Measurements from ENCODE around the gene VCAN.

DNA sequence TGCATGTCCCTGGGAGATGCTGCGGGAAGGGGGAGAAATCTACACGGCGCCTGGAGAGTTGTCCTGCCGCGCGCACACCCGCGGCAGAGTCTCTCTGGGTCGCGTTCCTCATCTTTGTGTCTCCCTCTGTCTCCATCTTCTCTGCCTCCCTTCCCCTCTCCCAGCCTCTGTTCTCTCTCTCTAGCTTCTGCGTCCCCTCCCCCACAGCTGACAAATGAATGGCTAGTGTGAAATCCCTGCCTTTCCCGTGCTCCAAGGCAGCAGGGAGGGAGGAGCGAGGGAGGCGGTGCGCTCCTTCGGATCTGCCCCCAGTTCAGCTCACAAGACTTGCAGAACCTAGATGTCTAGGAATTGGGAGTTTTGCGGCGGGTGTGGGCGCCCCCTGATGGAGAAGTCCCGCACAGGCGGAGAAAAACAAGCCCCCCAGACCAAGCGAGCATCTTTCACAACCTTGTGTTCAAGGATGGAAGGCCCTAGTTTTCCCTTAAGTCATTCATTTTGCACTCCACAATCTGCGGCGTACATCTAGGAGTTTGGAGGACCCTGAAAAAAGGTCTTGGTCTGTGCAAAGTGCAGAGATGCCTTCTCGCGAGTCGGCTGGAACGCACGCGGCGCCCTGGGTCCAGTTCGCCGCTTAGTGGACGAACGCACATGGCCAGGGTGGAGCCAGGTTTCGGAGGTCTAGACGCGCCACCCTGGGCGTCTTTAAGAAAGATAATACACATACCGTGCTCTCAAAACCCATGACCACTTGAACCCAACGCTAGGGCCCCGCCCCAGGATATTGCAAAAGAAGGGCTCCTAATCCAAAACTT lies 2.0 kb downstream of the VCAN start:
- TF ChIP-seq FOXA2 (IDR thresholded peaks at IDR 0.05) = no peak
- TF ChIP-seq TAF1 (conservative IDR thresholded peaks at IDR 0.05) = no peak
- TF ChIP-seq, protein P1, sequence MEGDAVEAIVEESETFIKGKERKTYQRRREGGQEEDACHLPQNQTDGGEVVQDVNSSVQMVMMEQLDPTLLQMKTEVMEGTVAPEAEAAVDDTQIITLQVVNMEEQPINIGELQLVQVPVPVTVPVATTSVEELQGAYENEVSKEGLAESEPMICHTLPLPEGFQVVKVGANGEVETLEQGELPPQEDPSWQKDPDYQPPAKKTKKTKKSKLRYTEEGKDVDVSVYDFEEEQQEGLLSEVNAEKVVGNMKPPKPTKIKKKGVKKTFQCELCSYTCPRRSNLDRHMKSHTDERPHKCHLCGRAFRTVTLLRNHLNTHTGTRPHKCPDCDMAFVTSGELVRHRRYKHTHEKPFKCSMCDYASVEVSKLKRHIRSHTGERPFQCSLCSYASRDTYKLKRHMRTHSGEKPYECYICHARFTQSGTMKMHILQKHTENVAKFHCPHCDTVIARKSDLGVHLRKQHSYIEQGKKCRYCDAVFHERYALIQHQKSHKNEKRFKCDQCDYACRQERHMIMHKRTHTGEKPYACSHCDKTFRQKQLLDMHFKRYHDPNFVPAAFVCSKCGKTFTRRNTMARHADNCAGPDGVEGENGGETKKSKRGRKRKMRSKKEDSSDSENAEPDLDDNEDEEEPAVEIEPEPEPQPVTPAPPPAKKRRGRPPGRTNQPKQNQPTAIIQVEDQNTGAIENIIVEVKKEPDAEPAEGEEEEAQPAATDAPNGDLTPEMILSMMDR (IDR thresholded peaks at IDR 0.05; ENCODE audit: low read depth, low read length, missing input control) = peak; percentile 42
- no peak for TF ChIP-seq FOXA1 (IDR thresholded peaks at IDR 0.05)
- TF ChIP-seq HNF4A (conservative IDR thresholded peaks at IDR 0.05) = no peak
- TF ChIP-seq SP1 (IDR thresholded peaks at IDR 0.05) = no peak
- TF ChIP-seq, protein P2, sequence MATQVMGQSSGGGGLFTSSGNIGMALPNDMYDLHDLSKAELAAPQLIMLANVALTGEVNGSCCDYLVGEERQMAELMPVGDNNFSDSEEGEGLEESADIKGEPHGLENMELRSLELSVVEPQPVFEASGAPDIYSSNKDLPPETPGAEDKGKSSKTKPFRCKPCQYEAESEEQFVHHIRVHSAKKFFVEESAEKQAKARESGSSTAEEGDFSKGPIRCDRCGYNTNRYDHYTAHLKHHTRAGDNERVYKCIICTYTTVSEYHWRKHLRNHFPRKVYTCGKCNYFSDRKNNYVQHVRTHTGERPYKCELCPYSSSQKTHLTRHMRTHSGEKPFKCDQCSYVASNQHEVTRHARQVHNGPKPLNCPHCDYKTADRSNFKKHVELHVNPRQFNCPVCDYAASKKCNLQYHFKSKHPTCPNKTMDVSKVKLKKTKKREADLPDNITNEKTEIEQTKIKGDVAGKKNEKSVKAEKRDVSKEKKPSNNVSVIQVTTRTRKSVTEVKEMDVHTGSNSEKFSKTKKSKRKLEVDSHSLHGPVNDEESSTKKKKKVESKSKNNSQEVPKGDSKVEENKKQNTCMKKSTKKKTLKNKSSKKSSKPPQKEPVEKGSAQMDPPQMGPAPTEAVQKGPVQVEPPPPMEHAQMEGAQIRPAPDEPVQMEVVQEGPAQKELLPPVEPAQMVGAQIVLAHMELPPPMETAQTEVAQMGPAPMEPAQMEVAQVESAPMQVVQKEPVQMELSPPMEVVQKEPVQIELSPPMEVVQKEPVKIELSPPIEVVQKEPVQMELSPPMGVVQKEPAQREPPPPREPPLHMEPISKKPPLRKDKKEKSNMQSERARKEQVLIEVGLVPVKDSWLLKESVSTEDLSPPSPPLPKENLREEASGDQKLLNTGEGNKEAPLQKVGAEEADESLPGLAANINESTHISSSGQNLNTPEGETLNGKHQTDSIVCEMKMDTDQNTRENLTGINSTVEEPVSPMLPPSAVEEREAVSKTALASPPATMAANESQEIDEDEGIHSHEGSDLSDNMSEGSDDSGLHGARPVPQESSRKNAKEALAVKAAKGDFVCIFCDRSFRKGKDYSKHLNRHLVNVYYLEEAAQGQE (IDR thresholded peaks at IDR 0.05) = no peak
- no peak for TF ChIP-seq RXRA (IDR thresholded peaks at IDR 0.05)
- TF ChIP-seq, protein P3, sequence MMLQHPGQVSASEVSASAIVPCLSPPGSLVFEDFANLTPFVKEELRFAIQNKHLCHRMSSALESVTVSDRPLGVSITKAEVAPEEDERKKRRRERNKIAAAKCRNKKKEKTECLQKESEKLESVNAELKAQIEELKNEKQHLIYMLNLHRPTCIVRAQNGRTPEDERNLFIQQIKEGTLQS (IDR thresholded peaks at IDR 0.05) = no peak

Data from liver (tissue), 3 donors.